ENCODE data around the gene FASTKD3. TPM values are rescaled to one million over a fixed set of nuclear protein-coding genes. Genes with fewer than 3 reads are reported as not detected.

The FASTKD3 gene
- total RNA-seq, 1 experiment from 2014 or later, result 23.6 TPM

GRCh38 chr5:7823594-7823993 is 45.2 kb downstream of the FASTKD3 start:
- H3K27me3 ChIP-seq (replicated peaks), result 0 out of 2 replicates have a peak, but pooled peaks cover 5% of the 10 kb centered on the region
- H3K9me3 ChIP-seq (replicated peaks), result no peaks in the 10 kb centered on the region
- no peak for DNase-seq (ENCODE audit: low read depth in 1 of 2, low spot score in 2 of 2)
- H3K4me1 ChIP-seq (replicated peaks), result no peaks in the 10 kb centered on the region
- no peak overlapping the region for H3K27ac ChIP-seq
- H3K4me3 ChIP-seq, result no peak overlapping the region
- H3K36me3 ChIP-seq, result no peaks in the 10 kb centered on the region

DNA sequence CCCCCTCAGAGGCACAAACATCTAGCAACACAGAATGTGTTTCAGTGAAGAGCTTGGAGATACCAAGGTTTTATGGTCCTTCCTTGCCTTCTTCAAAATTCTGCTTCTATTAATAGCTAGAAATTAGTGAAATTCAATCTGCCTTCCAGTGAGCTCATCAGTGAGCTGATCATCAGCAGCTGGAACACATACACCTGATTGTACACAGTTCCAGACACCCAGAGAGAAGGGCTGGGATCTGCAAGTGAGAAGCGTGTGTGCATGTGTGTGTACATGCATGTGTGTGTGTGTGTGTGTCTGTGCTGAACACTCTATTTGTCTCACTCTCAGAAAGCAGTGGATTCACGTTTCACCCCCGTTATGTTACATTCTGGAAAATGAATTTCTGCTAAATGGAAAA is 46.4 kb downstream of the FASTKD3 start:
- DNase-seq (ENCODE audit: low read depth in 1 of 2, low spot score in 2 of 2), result no peak
- Histone ChIP-seq H3K4me1 (replicated peaks) (no peaks in the 10 kb centered on the region), H3K9me3 (replicated peaks) (no peaks in the 10 kb centered on the region), H3K36me3 (no peaks in the 10 kb centered on the region), H3K27ac (no peak overlapping the region), H3K27me3 (replicated peaks) (0 out of 2 replicates have a peak, but pooled peaks cover 5% of the 10 kb centered on the region), H3K4me3 (no peak overlapping the region)

- H3K9me3 ChIP-seq (replicated peaks), result no peaks in the 10 kb centered on the region
- no peaks in the 10 kb centered on the region for H3K36me3 ChIP-seq
- H3K4me1 ChIP-seq (replicated peaks), result no peaks in the 10 kb centered on the region
- no peak overlapping the region for H3K4me3 ChIP-seq
- H3K27me3 ChIP-seq (replicated peaks), result 0 out of 2 replicates have a peak, but pooled peaks cover 3% of the 10 kb centered on the region
- DNase-seq (ENCODE audit: low read depth in 1 of 2, low spot score in 2 of 2), result no peak
- H3K27ac ChIP-seq, result no peak overlapping the region
These were observed 52.3 kb downstream of the FASTKD3 start for GRCh38 chr5:7816535-7816901.

GRCh38 chr5:7815892-7816534 is 52.8 kb downstream of the FASTKD3 start:
- Histone ChIP-seq H3K4me3 (no peak overlapping the region), H3K9me3 (replicated peaks) (no peaks in the 10 kb centered on the region), H3K36me3 (no peaks in the 10 kb centered on the region), H3K27ac (no peak overlapping the region), H3K4me1 (replicated peaks) (no peaks in the 10 kb centered on the region), H3K27me3 (replicated peaks) (0 out of 2 replicates have a peak, but pooled peaks cover 1% of the 10 kb centered on the region)
- no peak for DNase-seq (ENCODE audit: low read depth in 1 of 2, low spot score in 2 of 2)

DNA sequence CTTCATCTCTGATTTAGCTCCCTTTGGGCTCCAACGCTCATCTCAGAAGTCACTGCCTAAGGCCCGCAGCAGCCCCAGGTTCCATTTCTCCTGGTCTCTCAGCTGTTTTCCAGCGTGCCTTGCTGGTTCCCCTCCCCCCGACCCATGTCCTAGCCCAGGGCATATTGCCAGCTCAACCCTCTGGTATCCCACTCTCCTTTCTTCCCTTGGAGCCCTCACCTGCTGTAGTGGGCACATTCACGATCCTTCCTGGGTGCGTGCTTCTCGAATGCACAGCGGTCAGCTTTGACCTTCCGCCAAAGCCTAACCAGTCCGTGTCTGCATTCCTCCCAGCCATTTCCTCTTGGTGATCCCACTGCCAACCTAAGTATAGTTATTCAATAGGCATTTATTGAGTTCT is 54.0 kb downstream of the FASTKD3 start:
- Histone ChIP-seq H3K27ac (no peak overlapping the region), H3K4me1 (replicated peaks) (no peaks in the 10 kb centered on the region), H3K27me3 (replicated peaks) (no peaks in the 10 kb centered on the region), H3K4me3 (no peak overlapping the region), H3K36me3 (no peaks in the 10 kb centered on the region), H3K9me3 (replicated peaks) (no peaks in the 10 kb centered on the region)
- no peak for DNase-seq (ENCODE audit: low read depth in 1 of 2, low spot score in 2 of 2)

DNA sequence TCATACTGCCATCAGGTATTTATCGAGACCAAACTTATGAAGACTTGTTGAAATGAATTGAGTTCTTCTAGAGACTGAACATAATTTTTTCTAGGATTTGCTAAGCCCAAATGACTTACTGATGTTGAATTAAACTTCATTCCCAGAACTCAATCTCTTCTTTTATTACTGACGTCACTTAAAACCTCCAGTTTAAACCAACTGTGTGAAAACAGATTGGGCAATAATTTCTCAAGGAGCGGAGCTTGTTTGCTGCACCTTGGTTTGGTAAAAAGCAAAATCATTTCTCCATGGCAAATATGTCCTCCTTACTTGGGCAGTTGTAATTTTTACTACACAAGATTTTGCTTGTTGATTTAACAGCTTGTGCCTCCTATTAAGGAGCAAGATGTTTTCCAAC is 55.3 kb downstream of the FASTKD3 start:
- no peaks in the 10 kb centered on the region for H3K4me1 ChIP-seq (replicated peaks)
- H3K27me3 ChIP-seq (replicated peaks), result no peaks in the 10 kb centered on the region
- no peaks in the 10 kb centered on the region for H3K9me3 ChIP-seq (replicated peaks)
- H3K36me3 ChIP-seq, result no peaks in the 10 kb centered on the region
- no peak overlapping the region for H3K4me3 ChIP-seq
- DNase-seq (ENCODE audit: low read depth in 1 of 2, low spot score in 2 of 2), result no peak
- no peak overlapping the region for H3K27ac ChIP-seq

GRCh38 chr5:7813007-7813406 is 55.8 kb downstream of the FASTKD3 start:
- H3K36me3 ChIP-seq, result no peaks in the 10 kb centered on the region
- H3K27me3 ChIP-seq (replicated peaks), result no peaks in the 10 kb centered on the region
- H3K27ac ChIP-seq, result no peak overlapping the region
- no peak overlapping the region for H3K4me3 ChIP-seq
- no peak for DNase-seq (ENCODE audit: low read depth in 1 of 2, low spot score in 2 of 2)
- H3K4me1 ChIP-seq (replicated peaks), result no peaks in the 10 kb centered on the region
- H3K9me3 ChIP-seq (replicated peaks), result no peaks in the 10 kb centered on the region

DNA sequence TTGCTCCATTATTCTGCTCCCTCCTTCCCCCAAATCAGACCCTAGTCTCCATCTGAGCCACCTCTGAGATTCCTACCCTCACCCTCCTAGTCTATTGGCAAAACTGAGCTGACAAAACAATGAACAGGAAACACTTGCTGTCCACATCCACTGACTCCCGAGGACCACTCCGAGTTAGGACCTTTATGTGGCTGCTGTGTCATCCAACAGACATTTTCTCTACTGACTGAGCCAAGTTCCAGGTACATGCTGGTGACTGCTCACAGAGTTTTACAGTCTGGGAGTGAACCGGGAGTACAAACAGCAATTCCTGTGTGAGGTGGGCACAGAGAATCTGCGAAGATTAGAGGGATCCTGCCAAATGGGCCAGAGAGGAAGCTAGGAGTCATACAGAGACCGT is 57.1 kb downstream of the FASTKD3 start:
- DNase-seq (ENCODE audit: low read depth in 1 of 2, low spot score in 2 of 2), result no peak
- Histone ChIP-seq H3K27me3 (replicated peaks) (no peaks in the 10 kb centered on the region), H3K4me3 (no peak overlapping the region), H3K4me1 (replicated peaks) (no peaks in the 10 kb centered on the region), H3K27ac (no peak overlapping the region), H3K36me3 (no peaks in the 10 kb centered on the region), H3K9me3 (replicated peaks) (no peaks in the 10 kb centered on the region)

Other genes starting within 250 kb of the FASTKD3 start
- gene CFAP90, start 17.9 kb downstream of the FASTKD3 start, total RNA-seq (2014; rRNA removed; shearing (Covaris generic)), result not detected in 2 replicates
- 37.5 and 52.1 TPM in 2 replicates for gene MTRR, start 117 bp upstream of the FASTKD3 start, total RNA-seq (2014; rRNA removed; shearing (Covaris generic))